ENCODE measurements around the gene FYB1.

DNA sequence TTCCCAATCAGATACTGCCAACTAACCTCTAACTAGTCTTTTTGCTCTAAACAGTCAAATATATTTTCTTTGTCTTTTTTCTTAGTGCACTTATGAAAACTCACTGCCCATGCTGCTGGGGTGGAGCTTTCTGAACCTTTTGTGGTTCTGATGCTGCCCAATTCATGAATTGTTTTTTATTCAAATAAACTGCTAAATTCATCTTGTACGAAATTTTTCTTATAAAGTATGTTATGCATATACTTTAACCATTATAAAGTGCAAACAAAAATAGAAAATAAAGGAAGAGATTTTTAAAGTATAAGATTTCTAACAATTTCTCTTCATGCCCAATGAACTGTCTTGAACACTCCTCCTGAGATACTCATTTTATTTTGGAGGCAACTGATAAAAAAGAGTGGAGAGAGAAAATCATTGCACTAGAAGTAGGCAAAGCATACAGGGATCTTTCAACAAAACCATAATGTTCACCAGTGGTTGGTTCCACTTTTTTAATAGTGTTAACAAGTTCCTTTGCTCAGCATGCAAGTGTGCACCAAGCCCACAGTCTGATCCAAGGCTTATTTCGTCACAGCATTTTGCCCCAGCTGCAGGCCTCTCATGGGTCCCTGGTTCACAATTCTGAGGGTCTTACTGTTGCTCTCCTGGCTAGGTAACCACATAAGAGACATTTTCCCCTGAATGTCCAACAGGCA, 6.2 kb upstream of the FYB1 start:
- TF ChIP-seq POLR2AphosphoS5 (IDR thresholded peaks at IDR 0.05) (no peak), CTCF (IDR thresholded peaks at IDR 0.05) (no peak), POLR2A (IDR thresholded peaks at IDR 0.05) (no peak), EP300 (IDR thresholded peaks at IDR 0.05) (no peak)

Data from suprapubic skin (tissue), 4 donors.